DND-41 (cell line): ENCODE data around the gene RNF144B.

ENCODE experiments used
- CTCF ChIP-seq: IDR thresholded peaks from 2 replicates; pipeline ENCODE4 v1.5.1; 2012; ENCODE audit warnings: borderline replicate concordance, low read length, moderate library complexity, mild to moderate bottlenecking; ENCODE audit not compliant: poor library complexity, severe bottlenecking; ENCODE audit errors: extremely low read depth
- EZH2 ChIP-seq: IDR thresholded peaks from 3 replicates; pipeline ENCODE4 v1.6.1; 2012; ENCODE audit warnings: borderline replicate concordance, low read depth, mild to moderate bottlenecking, moderate library complexity, low read length, inconsistent platforms; ENCODE audit not compliant: severe bottlenecking

GRCh38 chr6:18420328-18420727, 33.2 kb downstream of the RNF144B start:
- TF ChIP-seq CTCF: no peak
- no peak for TF ChIP-seq EZH2
